HG02943 (cell line): Measurements from ENCODE around the gene FAM174C.
"Not testable (repeated sequence)": the region's sequence is repeated elsewhere in the genome, so short reads cannot be mapped to it uniquely, and the experiment has no call there.

Experiments used
- ATAC-seq: cut with Tn5 transposase; IDR thresholded peaks from one replicate; pipeline ENCODE4 v1.9.1; 2021; ENCODE audit warnings: mild to moderate bottlenecking, low read depth, moderate library complexity; ENCODE audit not compliant: unreplicated experiment

Gene FAM174C

DNA sequence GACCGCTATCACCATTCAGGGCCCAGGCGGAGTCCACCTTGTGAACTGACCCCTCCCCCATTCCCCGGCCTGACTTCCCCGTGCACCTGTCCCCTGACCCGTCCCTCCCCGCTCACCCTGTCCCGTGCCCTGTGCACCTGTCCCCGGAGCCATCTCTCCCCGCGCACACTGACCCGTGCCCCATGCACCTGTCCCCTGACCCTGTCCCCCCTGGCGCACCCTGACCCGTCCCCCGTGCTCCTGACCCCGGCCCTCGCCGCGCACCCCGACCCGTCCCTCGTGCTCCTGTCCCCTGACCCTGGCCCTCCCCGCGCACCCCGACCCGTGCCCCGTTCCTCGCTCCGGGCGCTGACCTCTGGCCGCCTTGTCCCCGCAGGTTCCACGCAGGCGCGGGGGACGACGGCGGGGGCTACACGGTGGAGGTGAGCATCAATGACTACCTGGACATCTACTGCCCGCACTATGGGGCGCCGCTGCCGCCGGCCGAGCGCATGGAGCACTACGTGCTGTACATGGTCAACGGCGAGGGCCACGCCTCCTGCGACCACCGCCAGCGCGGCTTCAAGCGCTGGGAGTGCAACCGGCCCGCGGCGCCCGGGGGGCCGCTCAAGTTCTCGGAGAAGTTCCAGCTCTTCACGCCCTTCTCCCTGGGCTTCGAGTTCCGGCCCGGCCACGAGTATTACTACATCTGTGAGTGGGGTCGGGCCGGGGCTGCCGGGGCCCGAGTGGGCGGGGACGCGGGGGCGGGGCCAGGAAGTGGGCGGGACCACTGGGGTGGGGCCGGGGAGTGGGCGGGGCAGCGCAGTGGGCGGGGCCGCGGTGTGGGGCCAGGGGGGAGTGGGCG is 20.1 kb downstream of the FAM174C start:
- ATAC-seq, result no peak

DNA sequence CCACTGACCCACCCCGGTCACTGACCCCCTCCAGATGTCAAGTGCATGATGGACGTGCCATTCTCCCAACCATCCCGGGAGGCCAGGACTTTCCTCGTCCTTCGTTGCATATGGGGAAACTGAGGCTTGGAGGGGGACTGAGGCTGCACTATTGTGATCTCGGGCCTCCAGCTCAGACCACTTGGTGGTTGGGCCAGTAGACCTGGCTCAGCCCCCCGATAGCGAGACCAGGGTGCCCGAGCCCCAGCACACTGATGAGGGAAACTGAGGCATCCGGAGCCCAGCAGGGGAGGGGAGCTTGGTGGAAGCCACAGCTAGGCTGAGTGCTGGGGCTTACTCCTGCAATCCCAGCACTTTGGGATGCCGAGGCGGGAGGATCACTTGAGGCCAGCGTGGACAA is 20.7 kb downstream of the FAM174C start:
- ATAC-seq, result no peak

DNA sequence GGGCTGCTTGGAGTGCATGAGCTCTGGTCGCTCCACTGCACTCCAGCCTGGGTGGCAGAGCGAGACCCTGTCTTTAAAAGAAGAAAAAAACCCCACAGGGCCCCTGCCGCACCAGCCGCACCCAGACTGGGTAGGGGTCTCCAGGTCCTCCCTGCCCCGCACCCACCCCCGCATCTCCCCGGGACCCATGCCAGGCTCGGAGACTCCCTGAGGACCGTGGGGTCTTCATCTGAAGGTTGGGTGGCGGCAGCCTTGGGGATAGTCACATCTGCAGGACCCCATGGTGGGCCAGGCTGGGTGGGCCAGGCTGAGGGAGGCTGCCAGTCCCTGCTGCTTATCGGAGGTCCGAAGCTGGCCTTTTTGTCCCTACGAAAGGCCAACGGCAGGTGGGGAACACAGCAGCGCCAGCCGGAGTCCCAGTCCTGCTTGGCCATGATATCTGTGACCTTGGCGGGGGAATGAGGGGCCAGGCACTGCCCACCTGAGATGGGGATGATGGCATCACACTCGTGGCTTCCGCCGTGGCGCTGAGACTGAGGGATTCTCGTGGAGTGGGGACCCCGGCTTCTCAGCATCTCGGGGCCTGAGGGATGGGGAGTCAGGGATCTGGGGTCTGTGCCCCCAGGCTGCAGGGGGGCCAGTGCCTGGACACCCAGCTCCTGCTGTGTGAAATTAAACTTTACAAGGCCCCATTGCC is 21.4 kb downstream of the FAM174C start:
- ATAC-seq, result no peak

GRCh38 chr19:1298235-1298634 is 22.9 kb downstream of the FAM174C start:
- ATAC-seq, result no peak

DNA sequence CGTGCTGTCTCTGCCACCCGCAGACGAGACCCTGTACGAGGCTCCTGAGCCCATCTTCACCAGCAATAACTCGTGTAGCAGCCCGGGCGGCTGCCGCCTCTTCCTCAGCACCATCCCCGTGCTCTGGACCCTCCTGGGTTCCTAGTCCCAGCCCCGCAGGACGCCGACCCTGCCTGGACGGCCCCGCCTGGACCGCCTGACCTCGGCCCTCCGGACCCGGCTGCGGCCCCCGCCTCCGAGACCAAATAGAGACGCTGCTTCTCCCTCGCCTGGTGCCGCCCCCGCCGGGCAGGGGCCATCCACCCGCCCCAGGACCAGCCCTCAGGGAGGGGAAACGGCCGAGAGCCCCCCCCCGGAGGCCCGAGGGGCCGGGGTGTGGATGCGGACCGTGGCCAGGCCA is 24.5 kb downstream of the FAM174C start:
- ATAC-seq, result no peak

- ATAC-seq, result no peak
Measured at GRCh38 chr19:1300744-1301490, 25.6 kb downstream of the FAM174C start.

DNA sequence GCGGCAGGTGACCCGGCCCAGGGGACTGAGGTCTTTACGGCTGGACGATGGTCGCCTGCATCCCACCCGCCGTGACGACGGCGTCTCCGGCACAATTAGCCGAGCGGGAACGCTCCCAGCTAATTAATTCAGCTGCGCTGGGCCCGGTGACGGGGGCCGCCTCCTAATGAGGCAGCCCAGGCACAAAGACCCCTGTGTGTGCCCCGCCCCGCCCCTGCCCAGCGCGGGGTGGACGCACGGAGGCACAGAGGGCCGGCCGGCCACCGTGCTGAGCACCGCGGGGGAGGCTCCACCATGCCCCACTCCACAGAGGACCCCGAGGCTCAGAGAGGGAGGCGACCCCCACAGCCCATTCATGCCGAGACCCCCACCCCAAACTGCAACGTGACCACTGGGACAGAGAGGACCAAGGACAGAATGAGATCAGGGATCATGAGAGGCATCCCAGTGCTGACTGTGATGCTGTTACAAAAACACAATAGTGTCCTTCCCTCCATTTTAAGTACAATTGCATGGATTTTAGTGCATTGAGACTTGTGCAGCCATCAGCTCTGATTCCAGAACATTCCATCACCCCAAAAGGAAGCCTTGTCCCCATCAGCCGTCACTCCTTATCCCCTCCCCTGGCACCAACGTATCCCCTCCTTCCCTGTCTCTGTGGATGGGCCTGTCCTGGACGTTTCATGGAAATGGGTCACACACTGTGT is 27.4 kb downstream of the FAM174C start:
- no peak for ATAC-seq

DNA sequence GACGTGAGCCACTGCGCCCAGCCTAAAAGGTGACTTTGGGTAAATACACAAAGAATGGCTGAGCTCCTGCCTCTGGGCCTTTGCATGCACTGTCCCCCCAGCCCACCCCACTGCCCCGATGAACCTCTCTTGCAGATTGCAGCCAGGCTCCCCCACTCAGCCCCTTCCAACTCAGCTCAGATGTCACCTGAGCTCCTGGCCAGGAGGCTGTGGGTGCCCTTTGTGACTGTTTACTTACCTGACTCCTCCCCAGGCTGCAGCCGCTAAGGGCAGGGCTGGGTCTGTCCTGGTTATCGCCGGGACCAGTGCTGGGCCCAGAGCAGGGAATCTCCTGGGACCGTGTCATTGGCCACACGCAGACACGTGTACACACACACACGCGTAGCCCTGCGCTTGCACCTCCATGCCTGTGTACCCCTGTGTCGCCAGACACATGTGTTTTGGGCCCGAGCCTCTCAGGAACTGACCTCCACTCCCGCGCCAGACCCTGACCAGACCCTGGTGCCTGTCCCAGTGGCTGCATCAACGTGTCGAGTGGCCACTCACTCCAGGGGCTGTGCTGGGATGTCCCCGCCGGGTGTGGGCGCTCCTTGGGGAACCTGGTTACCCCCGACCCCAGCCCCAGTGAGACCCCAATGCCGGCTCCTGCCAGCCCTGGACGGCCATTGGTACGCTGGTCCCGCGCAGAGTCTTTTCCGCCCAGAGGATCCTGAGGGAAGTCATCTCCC is 29.0 kb downstream of the FAM174C start:
- no peak for ATAC-seq

- ATAC-seq, result not testable (repeated sequence)
Measured at GRCh38 chr19:1305354-1305753, 30.0 kb downstream of the FAM174C start.

DNA sequence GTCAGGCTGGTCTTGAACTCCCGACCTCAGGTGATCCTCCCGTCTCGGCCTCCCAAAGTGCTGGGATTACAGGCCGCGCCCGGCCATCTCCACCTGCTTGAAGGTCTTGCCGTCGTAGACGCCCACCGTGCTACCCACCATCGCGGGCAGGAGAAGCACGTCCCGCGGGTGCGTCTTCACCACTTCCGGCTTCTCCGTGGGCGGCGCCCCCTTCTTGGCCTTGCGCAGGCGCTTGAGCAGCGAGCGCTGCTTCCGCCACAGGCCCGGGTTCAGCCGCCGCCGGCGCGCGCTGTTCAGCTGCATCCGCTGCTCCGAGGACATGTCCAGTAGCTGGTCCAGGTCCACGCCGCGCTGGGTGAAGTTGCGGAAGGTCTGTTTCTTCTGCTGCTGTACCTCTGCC is 32.0 kb downstream of the FAM174C start:
- ATAC-seq, result no peak

DNA sequence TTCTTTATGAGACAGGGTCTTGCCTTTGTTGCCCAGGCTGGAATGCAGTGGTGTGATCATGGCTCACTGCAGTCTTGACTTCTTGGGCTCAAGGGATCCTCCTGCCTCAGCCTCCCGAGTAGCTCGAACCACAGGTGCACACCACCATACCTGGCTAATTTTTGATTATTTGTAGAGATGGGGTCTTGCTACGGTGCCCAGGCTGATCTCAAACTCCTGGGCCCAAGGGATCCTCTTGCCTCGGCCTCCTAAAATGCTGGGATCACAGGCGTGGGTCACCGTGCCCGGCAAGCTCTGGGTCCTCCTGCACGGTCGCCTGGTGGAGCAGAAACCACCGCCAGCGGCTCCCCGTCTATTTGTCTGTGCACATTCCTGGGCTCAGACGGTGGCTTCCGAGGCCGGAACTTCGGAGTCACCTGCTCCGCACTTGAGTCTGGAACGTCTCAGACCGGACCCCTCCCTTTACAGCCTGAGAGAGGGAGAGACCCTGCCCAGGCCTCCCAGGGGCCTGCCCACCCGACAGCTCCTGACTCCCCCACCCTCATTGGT is 32.5 kb downstream of the FAM174C start:
- ATAC-seq, result no peak

- ATAC-seq, result no peak
Measured at GRCh38 chr19:1308718-1309117, 33.4 kb downstream of the FAM174C start.

DNA sequence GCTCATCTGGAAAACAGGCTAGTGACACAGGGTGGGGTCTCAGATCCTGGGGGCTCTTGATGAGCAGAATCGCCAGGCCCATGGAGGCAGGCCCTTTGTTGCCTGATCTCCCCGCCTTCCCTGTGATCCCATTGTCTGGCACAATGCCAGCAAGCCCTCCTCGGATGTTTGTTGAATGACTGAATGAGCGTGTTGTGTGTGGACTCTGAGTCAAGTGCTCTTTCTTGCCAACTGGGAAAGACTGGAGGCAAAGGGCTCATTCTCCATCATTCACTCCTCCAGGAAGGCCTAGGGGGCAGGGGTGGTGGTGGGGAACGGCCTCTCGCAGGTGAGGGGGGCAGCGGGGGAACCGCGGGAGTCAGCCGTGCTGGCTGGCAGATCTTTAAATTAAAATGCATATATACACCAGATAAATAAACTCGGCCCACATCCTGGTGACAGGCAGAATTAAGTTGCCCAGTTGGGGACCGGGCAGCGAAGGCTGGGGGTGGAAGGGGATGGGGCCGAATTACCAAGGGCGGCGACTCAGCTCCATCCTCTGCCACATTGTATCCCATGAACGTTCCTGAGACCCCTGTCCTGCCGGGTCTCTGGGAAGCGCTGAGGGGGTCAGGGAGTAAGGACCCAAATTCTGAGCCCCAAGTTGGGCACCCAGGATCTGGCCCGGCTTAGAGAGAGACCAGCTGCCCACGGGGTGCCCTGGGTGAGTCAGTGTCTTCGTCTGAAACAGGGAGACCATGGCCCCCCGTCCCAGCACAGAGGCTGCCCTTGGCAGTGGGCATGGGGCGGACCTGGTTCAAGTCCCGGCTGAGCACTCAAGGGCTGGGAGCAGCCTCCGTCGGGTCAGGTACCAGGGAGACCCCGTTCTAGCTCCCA is 34.9 kb downstream of the FAM174C start:
- ATAC-seq, result no peak

DNA sequence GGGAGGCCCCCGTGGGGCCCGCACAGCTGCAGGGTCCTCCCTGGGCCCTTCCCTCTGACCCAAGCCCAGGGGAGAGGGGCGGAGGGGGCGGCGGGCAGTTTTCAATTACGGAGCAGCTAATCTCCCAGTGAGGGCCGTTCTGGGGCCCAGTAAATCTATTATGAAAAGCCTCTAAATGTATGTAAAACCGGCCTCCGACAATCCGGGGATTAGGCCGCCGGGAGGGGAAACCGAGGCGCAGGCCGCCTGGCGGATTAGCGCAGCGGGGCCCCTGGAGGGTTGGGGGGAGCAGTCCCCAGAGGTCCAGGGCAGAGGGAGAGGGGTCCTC is 35.5 kb downstream of the FAM174C start:
- no peak for ATAC-seq

DNA sequence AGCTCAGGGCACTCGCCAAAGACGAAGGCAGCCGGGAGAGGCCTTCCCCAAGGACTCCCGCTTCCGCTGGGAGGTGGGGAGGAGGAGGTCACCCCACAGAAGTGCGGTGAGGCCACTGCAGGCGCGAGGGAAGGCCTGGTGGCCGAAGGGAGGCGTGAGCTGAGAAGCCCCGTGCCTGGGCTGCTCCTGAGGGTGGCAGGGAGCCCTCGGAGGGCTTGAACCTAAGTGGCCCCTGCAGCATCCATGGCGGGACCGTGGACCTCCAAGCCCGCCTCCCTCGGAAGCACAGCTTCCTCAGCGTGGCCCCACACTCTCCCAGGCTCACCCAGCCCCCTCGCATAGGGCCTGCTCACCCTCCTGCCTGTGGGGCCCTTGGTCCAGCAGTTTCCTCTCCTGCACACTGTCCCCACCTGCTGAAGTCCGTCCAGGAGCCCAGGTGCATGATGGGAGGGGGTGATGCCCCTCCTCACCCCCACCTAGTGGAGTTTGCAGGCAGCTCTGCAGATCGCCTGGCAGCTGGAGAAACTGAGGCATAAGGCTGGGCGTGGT is 36.3 kb downstream of the FAM174C start:
- no peak for ATAC-seq

DNA sequence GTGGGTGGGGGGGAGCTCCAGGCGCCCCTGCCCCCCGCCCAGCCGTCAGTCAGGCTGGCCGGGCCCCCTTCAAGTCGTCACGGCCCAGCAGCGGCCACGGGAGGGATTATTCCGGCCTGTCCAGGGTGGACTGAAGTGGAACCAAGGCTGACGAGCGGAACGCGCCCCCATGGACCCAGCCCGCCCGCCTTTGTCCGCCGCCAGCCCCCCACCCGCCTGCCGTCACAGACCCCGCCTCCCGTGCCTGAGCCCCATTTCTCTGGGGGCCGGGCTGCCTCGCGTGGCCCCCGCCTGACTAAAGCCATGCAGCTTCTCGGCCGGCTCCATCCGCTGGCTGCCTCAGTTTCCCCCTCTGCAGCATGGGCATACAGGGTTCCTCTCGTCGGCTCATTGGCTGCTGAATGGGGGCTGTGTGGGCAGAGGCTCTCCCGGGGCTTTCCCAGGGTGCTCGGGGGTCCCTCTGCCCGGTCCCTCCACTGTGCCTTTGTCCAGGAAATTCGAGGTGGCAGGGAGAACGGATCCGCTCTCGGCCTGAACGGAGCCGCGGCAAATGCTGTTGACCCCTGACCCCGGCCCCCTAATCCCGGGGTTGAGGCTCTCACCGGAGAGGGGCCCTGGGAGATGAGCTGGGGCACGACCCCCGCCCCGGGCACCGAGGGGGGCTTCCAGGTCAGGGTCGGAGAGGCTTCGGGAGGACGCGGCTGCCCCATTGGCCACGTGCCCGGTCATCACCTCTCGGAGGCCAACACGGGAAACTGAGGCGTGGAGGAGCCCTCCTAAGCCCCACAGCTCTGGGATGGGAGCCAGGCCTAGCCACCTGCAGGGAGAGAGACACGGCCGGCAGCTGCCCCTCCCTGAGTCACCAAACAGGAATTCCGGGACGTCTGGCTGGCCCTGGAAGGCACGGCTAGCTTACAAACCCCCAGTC is 37.7 kb downstream of the FAM174C start:
- no peak for ATAC-seq
